HUES48 (cell line): ENCODE data around the gene ANAPC13.

Source experiments
- H3K27ac ChIP-seq: one replicate; pipeline ENCODE4 v1.7.0; 2013; ENCODE audit warnings: low read depth, low read length, inconsistent platforms
- H3K27me3 ChIP-seq: 2 replicates; pipeline ENCODE4 v1.6.1; 2013; ENCODE audit warnings: mild to moderate bottlenecking, low read length; ENCODE audit not compliant: control insufficient read depth, insufficient read depth
- H3K36me3 ChIP-seq: 2 replicates; pipeline ENCODE4 v1.6.1; 2013; ENCODE audit warnings: low read length; ENCODE audit not compliant: control insufficient read depth, insufficient read depth
- H3K4me1 ChIP-seq: 2 replicates; pipeline ENCODE4 v1.6.1; 2013; ENCODE audit warnings: mild to moderate bottlenecking, low read length; ENCODE audit not compliant: control insufficient read depth, insufficient read depth
- H3K4me3 ChIP-seq: 2 replicates; pipeline ENCODE4 v1.5.1; 2013; ENCODE audit warnings: mild to moderate bottlenecking, low read depth, low read length
- H3K9ac ChIP-seq: 2 replicates; pipeline ENCODE4 v1.6.1; 2013; ENCODE audit warnings: mild to moderate bottlenecking, low read depth, low read length, moderate library complexity
- H3K9me3 ChIP-seq: 2 replicates; pipeline ENCODE4 v1.6.1; 2013; ENCODE audit warnings: low read length; ENCODE audit not compliant: control insufficient read depth, insufficient read depth

The ANAPC13 gene

GRCh38 chr3:134430950-134431445 lies 54.8 kb downstream of the ANAPC13 start:
- H3K9ac ChIP-seq, result no peak overlapping the region
- no peak overlapping the region for H3K4me3 ChIP-seq
- peaks cover 2% of the 10 kb centered on the region; the same call in 1 of the 2 replicates for H3K4me1 ChIP-seq
- no peaks in the 10 kb centered on the region for H3K9me3 ChIP-seq
- H3K27ac ChIP-seq, result no peak overlapping the region
- H3K36me3 ChIP-seq, result no peaks in the 10 kb centered on the region
- no peaks in the 10 kb centered on the region; the same call in 1 of the 2 replicates for H3K27me3 ChIP-seq

GRCh38 chr3:134430174-134430573 lies 55.6 kb downstream of the ANAPC13 start:
- Histone ChIP-seq H3K9ac (no peak overlapping the region), H3K9me3 (no peaks in the 10 kb centered on the region), H3K27me3 (no peaks in the 10 kb centered on the region; the same call in 1 of the 2 replicates), H3K4me1 (peaks cover 2% of the 10 kb centered on the region; the same call in 1 of the 2 replicates), H3K36me3 (no peaks in the 10 kb centered on the region), H3K27ac (no peak overlapping the region), H3K4me3 (no peak overlapping the region)

DNA sequence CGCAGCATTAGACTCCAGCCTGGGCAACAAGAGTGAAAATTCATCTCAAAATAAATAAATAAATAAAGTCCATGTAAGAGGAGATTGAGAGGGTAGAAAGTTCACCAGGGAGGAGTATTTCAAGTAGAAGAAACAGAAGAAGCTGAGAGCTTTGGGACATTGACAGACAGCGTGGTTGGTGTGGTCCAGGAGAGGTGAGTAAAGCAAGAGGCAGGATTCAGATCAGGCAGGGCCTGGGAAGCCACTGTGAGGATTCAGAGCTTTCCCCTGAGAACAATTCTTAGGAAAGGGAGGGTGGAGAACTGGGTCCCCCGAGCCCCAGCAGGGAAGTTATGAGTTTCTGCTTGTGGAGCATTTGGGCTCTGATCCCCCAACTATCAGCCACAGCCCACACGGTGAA lies 57.4 kb downstream of the ANAPC13 start:
- no peak overlapping the region for H3K27ac ChIP-seq

More for the DNA sequence above, 57.4 kb downstream of the ANAPC13 start:
- Histone ChIP-seq H3K27me3 (no peaks in the 10 kb centered on the region; the same call in 1 of the 2 replicates), H3K4me3 (no peak overlapping the region), H3K4me1 (peaks cover under 1% of the 10 kb centered on the region), H3K36me3 (no peaks in the 10 kb centered on the region), H3K9ac (no peak overlapping the region), H3K9me3 (no peaks in the 10 kb centered on the region)
